ENCODE data around the gene CPXM1. TPM values are rescaled to one million over a fixed set of nuclear protein-coding genes. Genes with fewer than 3 reads are reported as not detected.

The CPXM1 gene
- total RNA-seq, 2 donors from 2014 or later: 2.9 to 4.4 TPM

- Histone ChIP-seq H3K4me1 (no peaks in the 10 kb centered on the region), H3K36me3 (no peaks in the 10 kb centered on the region), H3K27me3 (no peaks in the 10 kb centered on the region), H3K27ac (no peak overlapping the region), H3K4me3 (no peak overlapping the region), H3K9me3 (no peaks in the 10 kb centered on the region)
- TF ChIP-seq, protein P1, sequence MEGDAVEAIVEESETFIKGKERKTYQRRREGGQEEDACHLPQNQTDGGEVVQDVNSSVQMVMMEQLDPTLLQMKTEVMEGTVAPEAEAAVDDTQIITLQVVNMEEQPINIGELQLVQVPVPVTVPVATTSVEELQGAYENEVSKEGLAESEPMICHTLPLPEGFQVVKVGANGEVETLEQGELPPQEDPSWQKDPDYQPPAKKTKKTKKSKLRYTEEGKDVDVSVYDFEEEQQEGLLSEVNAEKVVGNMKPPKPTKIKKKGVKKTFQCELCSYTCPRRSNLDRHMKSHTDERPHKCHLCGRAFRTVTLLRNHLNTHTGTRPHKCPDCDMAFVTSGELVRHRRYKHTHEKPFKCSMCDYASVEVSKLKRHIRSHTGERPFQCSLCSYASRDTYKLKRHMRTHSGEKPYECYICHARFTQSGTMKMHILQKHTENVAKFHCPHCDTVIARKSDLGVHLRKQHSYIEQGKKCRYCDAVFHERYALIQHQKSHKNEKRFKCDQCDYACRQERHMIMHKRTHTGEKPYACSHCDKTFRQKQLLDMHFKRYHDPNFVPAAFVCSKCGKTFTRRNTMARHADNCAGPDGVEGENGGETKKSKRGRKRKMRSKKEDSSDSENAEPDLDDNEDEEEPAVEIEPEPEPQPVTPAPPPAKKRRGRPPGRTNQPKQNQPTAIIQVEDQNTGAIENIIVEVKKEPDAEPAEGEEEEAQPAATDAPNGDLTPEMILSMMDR (IDR thresholded peaks at IDR 0.05): no peak
- no peak for DNase-seq (ENCODE audit: low spot score)
These were observed 41.3 kb downstream of the CPXM1 start for GRCh38 chr20:2759143-2759542.

GRCh38 chr20:2757969-2758368, 42.5 kb downstream of the CPXM1 start:
- H3K27me3 ChIP-seq: peaks cover 6 to 8% of the 10 kb centered on the region in 2 donors
- no peak for DNase-seq (ENCODE audit: low spot score)
- H3K9me3 ChIP-seq: no peaks in the 10 kb centered on the region
- no peak overlapping the region for H3K4me3 ChIP-seq
- no peak overlapping the region for H3K27ac ChIP-seq
- H3K4me1 ChIP-seq: peaks cover 0 to 6% of the 10 kb centered on the region in 2 donors
- no peaks in the 10 kb centered on the region for H3K36me3 ChIP-seq
- TF ChIP-seq, protein P1 (IDR thresholded peaks at IDR 0.05): no peak

DNA sequence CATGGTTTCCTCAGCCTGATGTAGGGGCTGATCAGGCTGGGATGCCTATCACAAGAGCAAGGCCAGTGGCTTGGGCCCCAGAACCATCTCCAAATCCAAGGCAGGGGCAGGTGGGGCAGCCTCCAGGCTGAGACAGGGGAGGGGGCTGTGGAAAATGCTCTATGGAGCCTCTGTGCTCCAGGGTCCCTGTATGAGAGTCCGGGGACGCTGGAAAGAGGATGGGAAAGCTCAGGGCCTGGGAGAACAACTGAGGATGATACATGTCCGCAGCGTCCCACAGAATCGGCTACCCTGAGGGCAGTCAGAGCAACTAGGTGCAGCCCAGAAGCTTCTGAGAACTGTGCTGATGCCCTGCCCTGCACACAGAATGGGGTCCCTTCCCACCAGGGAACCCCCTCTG, 43.4 kb downstream of the CPXM1 start:
- H3K4me3 ChIP-seq: no peak overlapping the region
- H3K9me3 ChIP-seq: no peaks in the 10 kb centered on the region
- peaks cover 8 to 10% of the 10 kb centered on the region in 2 donors for H3K27me3 ChIP-seq
- DNase-seq (ENCODE audit: low spot score): no peak
- H3K27ac ChIP-seq: no peak overlapping the region
- H3K36me3 ChIP-seq: no peaks in the 10 kb centered on the region
- TF ChIP-seq, protein P1 (IDR thresholded peaks at IDR 0.05): no peak
- H3K4me1 ChIP-seq: peaks cover 0 to 15% of the 10 kb centered on the region in 2 donors

GRCh38 chr20:2756056-2756611, 44.3 kb downstream of the CPXM1 start:
- Histone ChIP-seq H3K4me1 (peaks cover 0 to 23% of the 10 kb centered on the region in 2 donors), H3K4me3 (no peak overlapping the region)
- TF ChIP-seq, protein P1 (IDR thresholded peaks at IDR 0.05): peak in 1 of 2 donors; percentile 55

DNA sequence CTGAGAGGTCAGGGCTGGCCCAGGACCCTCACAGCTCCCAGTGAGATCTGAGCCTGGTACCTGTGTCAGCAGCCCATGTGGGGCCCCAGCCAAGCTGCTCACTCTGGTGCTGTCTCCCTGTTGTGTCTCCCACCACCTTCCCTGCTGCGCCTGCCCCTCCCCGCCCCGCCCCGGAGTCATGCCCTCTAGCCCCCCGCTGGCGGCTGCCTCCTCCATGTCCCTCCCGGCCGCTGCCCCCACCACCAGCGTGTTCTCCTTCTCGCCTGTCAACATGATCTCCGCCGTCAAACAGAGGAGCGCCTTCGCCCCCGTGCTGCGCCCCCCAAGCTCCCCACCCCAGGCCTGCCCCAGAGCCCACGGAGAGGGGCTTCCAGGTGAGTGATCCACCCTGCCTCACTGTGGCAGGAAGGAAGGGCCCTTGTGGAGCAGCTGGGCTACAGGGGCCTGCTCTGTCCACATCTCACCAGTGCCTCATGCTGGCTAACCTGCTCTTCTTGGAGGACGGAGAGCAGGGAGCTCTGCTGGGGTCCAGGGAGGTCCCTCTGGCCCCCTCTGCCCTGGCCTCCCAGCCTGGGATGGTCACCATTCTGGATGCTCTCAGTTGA, 44.9 kb downstream of the CPXM1 start:
- no peak for DNase-seq (ENCODE audit: low spot score)
- H3K4me1 ChIP-seq: peaks cover 0 to 29% of the 10 kb centered on the region in 2 donors
- H3K27ac ChIP-seq: no peak overlapping the region
- no peaks in the 10 kb centered on the region for H3K9me3 ChIP-seq
- TF ChIP-seq, protein P1 (IDR thresholded peaks at IDR 0.05): no peak
- H3K4me3 ChIP-seq: no peak overlapping the region
- H3K36me3 ChIP-seq: no peaks in the 10 kb centered on the region
- H3K27me3 ChIP-seq: peaks cover 8 to 10% of the 10 kb centered on the region in 2 donors

More at GRCh38 chr20:2756056-2756611, 44.3 kb downstream of the CPXM1 start:
- Histone ChIP-seq H3K27me3 (peaks cover 8 to 10% of the 10 kb centered on the region in 2 donors), H3K9me3 (no peaks in the 10 kb centered on the region), H3K27ac (no peak overlapping the region), H3K36me3 (no peaks in the 10 kb centered on the region)
- no peak for DNase-seq (ENCODE audit: low spot score)

Data from right atrium auricular region (tissue), 2 donors.